GM10266 (cell line): ENCODE data around the gene FBRS.

Experiments used
- DNase-seq: peaks from one replicate; pipeline ENCODE4 v3.0.0; 2012; ENCODE audit errors: extremely low spot score
- TF ChIP-seq, protein P1 (sequence below): IDR thresholded peaks from 2 replicates; pipeline ENCODE4 v1.5.1; 2012; ENCODE audit warnings: mild to moderate bottlenecking, low read depth; ENCODE audit not compliant: control insufficient read depth, insufficient read depth; ENCODE audit errors: missing control alignments

Gene FBRS

DNA sequence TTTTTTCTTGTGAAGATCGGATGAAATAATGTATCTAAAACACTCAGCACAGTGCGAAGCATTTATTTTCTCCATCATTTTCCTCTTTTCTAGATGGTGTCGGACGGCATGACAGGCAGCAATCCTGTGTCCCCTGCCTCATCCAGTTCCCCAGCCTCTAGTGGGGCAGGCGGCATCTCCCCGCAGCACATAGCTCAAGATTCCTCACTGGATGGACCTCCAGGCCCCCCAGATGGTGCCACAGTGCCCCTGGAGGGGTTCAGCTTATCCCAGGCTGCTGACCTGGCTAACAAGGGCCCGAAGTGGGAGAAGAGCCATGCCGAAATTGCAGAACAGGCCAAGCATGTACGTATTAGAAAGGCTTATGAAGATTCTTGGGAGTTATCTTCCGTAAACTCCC, 45.7 kb downstream of the FBRS start:
- TF ChIP-seq, protein P1, sequence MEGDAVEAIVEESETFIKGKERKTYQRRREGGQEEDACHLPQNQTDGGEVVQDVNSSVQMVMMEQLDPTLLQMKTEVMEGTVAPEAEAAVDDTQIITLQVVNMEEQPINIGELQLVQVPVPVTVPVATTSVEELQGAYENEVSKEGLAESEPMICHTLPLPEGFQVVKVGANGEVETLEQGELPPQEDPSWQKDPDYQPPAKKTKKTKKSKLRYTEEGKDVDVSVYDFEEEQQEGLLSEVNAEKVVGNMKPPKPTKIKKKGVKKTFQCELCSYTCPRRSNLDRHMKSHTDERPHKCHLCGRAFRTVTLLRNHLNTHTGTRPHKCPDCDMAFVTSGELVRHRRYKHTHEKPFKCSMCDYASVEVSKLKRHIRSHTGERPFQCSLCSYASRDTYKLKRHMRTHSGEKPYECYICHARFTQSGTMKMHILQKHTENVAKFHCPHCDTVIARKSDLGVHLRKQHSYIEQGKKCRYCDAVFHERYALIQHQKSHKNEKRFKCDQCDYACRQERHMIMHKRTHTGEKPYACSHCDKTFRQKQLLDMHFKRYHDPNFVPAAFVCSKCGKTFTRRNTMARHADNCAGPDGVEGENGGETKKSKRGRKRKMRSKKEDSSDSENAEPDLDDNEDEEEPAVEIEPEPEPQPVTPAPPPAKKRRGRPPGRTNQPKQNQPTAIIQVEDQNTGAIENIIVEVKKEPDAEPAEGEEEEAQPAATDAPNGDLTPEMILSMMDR: no peak
- no peak for DNase-seq

DNA sequence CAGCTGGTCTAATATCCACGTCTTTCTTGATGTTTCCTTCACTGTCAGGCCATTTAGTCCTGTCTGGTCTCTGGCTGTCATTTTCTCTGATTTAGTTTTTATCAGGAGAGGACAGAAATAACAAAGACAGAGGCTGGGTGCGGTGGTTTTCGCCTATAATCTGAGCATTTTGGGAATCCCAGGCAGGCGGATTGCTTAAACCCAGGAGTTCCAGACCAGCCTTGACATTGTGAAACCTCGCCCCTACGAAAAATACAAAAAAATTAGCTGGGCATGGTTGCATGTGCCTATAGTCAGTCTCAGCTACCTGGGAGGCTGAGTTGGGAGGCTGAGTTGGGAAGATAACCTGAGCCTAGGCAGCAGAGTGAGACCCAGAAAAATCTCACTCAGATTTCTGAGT, 47.8 kb downstream of the FBRS start:
- TF ChIP-seq, protein P1: no peak
- no peak for DNase-seq

DNA sequence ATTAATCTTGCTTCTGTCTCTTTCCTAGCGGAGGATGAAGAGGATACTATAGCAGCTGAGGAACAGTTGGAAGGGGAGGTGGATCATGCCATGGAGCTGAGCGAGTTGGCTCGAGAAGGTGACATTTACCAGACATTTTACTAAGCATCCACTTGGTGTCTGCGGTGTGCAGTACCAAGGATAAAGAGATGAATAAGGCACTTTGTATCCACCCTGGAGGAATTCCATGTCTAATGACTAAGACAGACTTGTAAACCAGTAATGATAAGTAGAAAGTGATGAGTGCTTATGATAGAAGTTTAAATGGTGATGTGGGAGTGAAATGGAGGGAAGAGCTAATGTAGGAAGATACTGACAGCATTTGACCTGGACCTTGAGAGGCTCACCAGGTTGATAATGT, 52.7 kb downstream of the FBRS start:
- DNase-seq: no peak
- TF ChIP-seq, protein P1: no peak

DNA sequence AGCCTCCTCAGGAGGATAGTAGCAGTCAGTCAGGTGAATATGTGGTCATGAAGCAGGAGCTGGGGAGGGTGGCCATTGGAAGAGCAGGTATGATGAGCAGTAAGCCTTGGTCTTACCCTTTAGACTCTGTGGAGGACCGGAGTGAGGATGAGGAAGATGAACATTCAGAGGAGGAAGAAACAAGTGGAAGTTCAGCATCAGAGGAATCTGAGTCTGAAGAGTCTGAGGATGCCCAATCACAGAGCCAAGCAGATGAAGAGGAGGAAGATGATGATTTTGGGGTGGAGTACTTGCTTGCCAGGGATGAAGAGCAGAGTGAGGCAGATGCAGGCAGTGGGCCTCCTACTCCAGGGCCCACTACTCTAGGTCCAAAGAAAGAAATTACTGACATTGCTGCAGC, 53.5 kb downstream of the FBRS start:
- TF ChIP-seq, protein P1: no peak
- no peak for DNase-seq

DNA sequence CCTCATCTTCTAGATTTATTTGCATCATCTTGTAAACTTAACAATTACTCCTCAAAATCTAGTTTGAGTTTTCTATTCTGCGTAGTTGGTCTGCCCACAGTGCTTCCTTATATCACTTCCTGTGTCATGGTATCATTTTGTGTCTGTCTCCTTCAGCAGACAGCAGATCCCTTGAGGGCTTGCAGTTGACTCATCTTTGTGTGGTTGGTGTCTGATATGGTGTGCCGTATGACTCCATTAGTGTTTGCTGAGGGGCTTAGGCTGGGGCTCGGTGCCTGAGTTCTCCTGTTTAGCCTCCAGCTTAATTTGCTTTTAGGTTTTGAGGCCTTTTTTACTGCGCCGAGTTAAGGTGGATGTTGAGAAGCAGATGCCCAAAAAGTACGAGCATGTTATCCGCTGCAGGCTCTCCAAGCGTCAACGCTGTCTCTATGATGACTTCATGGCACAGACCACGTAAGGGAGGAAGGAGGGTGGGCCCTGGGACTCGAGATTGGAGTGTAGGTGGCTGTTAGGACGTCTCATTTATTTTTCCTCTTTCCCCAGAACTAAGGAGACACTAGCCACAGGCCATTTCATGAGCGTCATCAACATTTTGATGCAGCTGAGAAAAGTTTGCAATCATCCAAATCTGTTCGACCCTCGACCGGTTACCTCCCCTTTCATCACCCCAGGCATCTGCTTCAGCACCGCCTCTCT, 57.7 kb downstream of the FBRS start:
- TF ChIP-seq, protein P1: no peak
- no peak for DNase-seq

DNA sequence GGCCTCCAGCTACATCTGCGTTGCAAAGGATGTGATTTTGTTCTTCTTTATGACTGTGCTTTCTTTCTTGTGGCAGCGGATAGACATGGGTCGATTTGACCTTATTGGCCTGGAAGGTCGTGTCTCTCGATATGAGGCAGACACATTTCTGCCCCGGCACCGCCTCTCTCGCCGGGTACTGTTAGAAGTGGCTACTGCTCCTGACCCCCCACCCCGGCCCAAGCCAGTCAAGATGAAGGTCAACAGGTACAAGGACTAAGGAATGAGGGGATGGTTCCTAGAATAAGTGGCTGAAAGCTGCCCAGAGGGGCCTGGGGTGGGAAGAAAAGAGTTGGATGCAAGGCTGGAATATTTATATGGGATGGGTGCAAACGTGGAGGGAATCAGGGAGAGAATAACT, 61.9 kb downstream of the FBRS start:
- TF ChIP-seq, protein P1: no peak

More for the DNA sequence above, 61.9 kb downstream of the FBRS start:
- no peak for DNase-seq
